BE2C (cell line): ENCODE results near the gene JPH3.

Experiments used
- DNase-seq: peaks from one replicate; pipeline ENCODE4 v3.0.0-alpha.2; 2020
- H3K27me3 ChIP-seq: fragments of 250-450 bp; sonication (Bioruptor Pico); 2 replicates; pipeline ENCODE4 v1.5.1; 2020; ENCODE audit warnings: mild to moderate bottlenecking
- H3K36me3 ChIP-seq: fragments of 250-450 bp; sonication (Bioruptor Pico); 2 replicates; pipeline ENCODE4 v1.5.1; 2020; ENCODE audit warnings: mild to moderate bottlenecking
- H3K4me1 ChIP-seq: fragments of 250-450 bp; sonication (Bioruptor Pico); 2 replicates; pipeline ENCODE4 v1.5.1; 2020
- H3K4me3 ChIP-seq: 2 replicates; pipeline ENCODE4 v1.5.1; 2011; ENCODE audit warnings: low read depth, low read length
- H3K9me3 ChIP-seq: fragments of 250-450 bp; sonication (Bioruptor Pico); 2 replicates; pipeline ENCODE4 v1.5.1; 2020
- TF ChIP-seq, protein P1 (sequence below): IDR thresholded peaks from 2 replicates; pipeline ENCODE4 v1.5.1; 2012; ENCODE audit warnings: mild to moderate bottlenecking, low read depth, low read length

Gene JPH3

DNA sequence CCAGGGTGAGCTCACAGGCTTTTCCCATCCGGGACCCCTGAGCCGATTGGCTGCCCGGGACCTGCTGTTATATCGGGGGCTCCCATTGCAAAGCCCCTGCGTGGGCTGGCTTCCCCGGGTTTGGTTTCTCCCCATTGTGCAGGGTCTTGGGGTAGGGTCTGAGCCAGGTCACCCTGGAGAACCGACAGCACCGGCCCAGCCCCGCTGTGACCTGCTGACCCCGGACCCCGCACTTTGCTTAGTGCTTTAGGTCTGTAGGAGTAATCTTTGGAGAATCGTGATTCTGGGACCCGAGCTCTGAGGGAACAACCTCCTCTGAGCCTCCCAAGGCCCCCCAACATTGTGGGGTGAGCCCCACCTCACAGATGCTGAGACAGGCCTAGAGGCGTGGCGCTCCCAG, 62.9 kb downstream of the JPH3 start:
- H3K4me3 ChIP-seq: no peak overlapping the region
- H3K27me3 ChIP-seq: no peaks in the 10 kb centered on the region
- TF ChIP-seq, protein P1, sequence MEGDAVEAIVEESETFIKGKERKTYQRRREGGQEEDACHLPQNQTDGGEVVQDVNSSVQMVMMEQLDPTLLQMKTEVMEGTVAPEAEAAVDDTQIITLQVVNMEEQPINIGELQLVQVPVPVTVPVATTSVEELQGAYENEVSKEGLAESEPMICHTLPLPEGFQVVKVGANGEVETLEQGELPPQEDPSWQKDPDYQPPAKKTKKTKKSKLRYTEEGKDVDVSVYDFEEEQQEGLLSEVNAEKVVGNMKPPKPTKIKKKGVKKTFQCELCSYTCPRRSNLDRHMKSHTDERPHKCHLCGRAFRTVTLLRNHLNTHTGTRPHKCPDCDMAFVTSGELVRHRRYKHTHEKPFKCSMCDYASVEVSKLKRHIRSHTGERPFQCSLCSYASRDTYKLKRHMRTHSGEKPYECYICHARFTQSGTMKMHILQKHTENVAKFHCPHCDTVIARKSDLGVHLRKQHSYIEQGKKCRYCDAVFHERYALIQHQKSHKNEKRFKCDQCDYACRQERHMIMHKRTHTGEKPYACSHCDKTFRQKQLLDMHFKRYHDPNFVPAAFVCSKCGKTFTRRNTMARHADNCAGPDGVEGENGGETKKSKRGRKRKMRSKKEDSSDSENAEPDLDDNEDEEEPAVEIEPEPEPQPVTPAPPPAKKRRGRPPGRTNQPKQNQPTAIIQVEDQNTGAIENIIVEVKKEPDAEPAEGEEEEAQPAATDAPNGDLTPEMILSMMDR: no peak
- H3K4me1 ChIP-seq: no peaks in the 10 kb centered on the region
- DNase-seq: no peak
- no peaks in the 10 kb centered on the region for H3K36me3 ChIP-seq
- H3K9me3 ChIP-seq: no peaks in the 10 kb centered on the region

DNA sequence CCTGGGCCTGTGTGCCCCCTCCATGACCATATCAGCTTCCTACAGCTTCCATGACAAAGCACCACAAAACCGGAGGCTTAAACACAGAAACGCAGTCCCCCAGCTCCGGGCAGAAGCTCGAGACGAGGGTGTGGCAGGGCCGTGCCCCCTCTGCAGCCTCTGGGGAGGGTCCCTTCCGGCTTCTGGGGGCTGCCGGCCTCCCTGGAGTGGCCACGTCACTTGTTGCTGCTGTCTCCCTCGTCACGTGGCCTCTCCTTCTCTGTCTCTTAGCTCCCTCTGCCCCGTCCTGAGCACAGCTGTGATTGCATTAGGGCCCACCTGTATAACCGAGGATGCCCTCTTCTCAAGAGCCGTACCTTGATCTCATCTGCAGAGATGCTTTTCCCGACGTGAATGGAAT, 64.6 kb downstream of the JPH3 start:
- TF ChIP-seq, protein P1: no peak
- no peak overlapping the region for H3K4me3 ChIP-seq
- no peaks in the 10 kb centered on the region for H3K4me1 ChIP-seq
- no peaks in the 10 kb centered on the region for H3K9me3 ChIP-seq
- no peak for DNase-seq
- H3K36me3 ChIP-seq: no peaks in the 10 kb centered on the region
- no peaks in the 10 kb centered on the region for H3K27me3 ChIP-seq

DNA sequence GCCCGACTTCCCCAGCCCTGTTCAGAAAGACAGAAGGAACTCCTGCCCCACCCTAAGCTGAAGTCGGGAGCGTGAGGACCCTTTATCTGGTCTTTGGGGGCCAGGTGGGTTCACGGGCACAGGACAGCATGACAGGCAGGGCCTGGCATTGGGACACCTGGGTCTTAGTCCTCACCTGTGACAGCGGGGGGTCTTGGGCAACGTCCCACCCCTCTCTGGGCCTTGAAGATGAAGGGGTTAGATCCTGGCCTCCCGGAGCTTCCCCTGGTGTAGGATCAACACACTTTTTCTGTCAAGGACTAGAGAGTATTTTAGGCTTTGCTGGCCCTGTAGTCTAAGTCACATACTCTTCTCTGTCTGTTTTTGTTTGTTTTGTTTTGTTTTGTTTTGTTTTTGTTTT, 65.1 kb downstream of the JPH3 start:
- Histone ChIP-seq H3K4me3 (no peak overlapping the region), H3K4me1 (no peaks in the 10 kb centered on the region), H3K27me3 (no peaks in the 10 kb centered on the region), H3K9me3 (no peaks in the 10 kb centered on the region), H3K36me3 (no peaks in the 10 kb centered on the region)
- TF ChIP-seq, protein P1: no peak
- no peak for DNase-seq

DNA sequence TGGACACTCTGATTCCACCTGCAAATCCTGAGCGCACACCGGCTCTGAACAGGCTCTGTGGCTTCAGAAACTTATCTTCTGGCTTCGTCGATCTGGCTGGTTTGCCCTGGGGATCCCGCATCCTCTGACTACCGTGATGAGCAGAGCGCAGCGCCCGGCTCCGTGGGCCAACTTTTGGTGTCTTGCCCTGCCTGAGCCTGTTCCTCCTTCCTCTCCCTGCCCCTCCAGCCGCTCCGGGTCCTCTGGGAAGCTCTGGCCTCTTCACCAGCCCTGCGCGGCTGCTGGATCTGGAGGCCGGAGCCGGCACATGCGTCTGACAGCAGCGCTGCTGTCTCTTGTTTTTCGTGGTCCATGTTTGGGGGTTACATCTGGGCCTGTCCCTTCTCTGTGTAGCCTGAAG, 65.6 kb downstream of the JPH3 start:
- Histone ChIP-seq H3K4me1 (no peaks in the 10 kb centered on the region), H3K9me3 (no peaks in the 10 kb centered on the region), H3K4me3 (no peak overlapping the region), H3K36me3 (no peaks in the 10 kb centered on the region), H3K27me3 (no peaks in the 10 kb centered on the region)
- TF ChIP-seq, protein P1: no peak
- no peak for DNase-seq

DNA sequence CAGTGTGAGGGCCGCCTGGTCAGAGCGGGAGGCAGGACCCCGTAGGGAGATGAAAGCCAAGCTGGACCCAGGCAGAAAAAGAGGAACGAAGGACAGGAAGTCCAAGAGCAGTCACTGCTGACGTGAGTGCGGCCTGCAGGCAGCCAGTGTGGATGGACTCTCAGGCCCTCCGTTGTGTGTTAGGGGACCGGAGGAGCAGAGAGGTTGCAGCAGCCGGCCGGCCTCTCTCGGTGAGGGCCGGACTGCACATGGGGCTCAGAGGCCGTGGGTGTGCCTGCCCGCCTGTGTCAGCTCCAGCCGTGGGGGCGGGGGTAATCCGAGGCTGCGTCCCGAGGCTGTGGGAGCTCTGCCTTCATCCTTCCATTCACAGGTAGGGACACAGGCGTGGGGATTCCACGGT, 67.4 kb downstream of the JPH3 start:
- TF ChIP-seq, protein P1: no peak
- no peak for DNase-seq
- no peaks in the 10 kb centered on the region for H3K9me3 ChIP-seq
- no peak overlapping the region for H3K4me3 ChIP-seq
- H3K4me1 ChIP-seq: no peaks in the 10 kb centered on the region
- H3K27me3 ChIP-seq: no peaks in the 10 kb centered on the region
- H3K36me3 ChIP-seq: no peaks in the 10 kb centered on the region

DNA sequence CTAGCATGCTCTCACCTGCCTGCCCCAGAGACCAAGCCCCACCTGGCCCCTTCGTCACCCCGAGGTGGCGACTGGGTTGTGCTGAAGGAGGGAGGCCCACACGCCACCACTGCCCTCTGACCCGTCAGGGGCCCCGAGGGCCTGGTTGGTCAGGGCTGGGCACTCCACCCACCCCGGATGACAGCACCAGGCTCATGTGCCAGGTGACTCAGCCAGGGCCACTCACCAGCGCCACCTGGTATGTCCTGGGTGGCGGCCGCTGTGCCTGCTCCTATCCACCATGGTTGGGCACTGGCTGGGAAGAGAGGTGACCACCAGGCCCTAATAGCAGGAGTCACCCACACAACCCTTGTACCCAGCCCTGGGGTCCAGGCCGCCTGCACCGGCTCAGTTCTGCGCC, 68.9 kb downstream of the JPH3 start:
- no peaks in the 10 kb centered on the region for H3K9me3 ChIP-seq
- no peaks in the 10 kb centered on the region for H3K4me1 ChIP-seq
- TF ChIP-seq, protein P1: no peak
- no peaks in the 10 kb centered on the region for H3K36me3 ChIP-seq
- no peak for DNase-seq
- no peak overlapping the region for H3K4me3 ChIP-seq
- H3K27me3 ChIP-seq: no peaks in the 10 kb centered on the region
